GM23338 (cell line): Measurements from ENCODE around the gene HSPA12A. TPM values are rescaled to one million over a fixed set of nuclear protein-coding genes. Genes with fewer than 3 reads are reported as not detected.
A peak's percentile ranks its signal among the peaks of the same experiment; 100 is the strongest.

Experiments
- ATAC-seq: fragments of 200-7000 bp; cut with Tn5 transposase; 3 replicates; pipeline ENCODE4 v1.9.1; 2020
- DNase-seq: peaks from one replicate; pipeline ENCODE4 v3.0.0-alpha.2; 2015; ENCODE audit warnings: low spot score
- H2AFZ ChIP-seq: fragments of 200-600 bp; sonication (generic); 2 replicates; pipeline ENCODE4 v1.8.0; 2016; ENCODE audit warnings: antibody characterized with exemption, mild to moderate bottlenecking, moderate library complexity
- H3F3A ChIP-seq: fragments of 200-600 bp; sonication (generic); replicated peaks from 2 replicates; pipeline ENCODE4 v1.8.0; 2017; ENCODE audit warnings: antibody characterized with exemption, mixed run types, low read depth
- H3K27ac ChIP-seq: fragments of 200-600 bp; sonication (generic); 2 replicates; pipeline ENCODE4 v1.6.1; 2016; ENCODE audit warnings: low read depth
- H3K27me3 ChIP-seq: fragments of 200-600 bp; sonication (generic); 2 replicates; pipeline ENCODE4 v1.8.0; 2016; ENCODE audit warnings: mild to moderate bottlenecking, mixed run types, moderate library complexity; ENCODE audit not compliant: insufficient read depth
- H3K36me3 ChIP-seq: fragments of 200-600 bp; sonication (generic); 2 replicates; pipeline ENCODE4 v1.8.0; 2016; ENCODE audit warnings: mild to moderate bottlenecking; ENCODE audit not compliant: insufficient read depth
- H3K4me1 ChIP-seq: fragments of 200-600 bp; sonication (generic); 2 replicates; pipeline ENCODE4 v1.8.0; 2016; ENCODE audit warnings: mild to moderate bottlenecking, moderate library complexity; ENCODE audit not compliant: insufficient read depth
- H3K4me2 ChIP-seq: fragments of 200-600 bp; sonication (generic); 2 replicates; pipeline ENCODE4 v1.7.1; 2017; ENCODE audit warnings: mixed run types
- H3K4me3 ChIP-seq: fragments of 200-600 bp; sonication (generic); 2 replicates; pipeline ENCODE4 v1.6.1; 2016; ENCODE audit warnings: mixed run types
- H3K79me2 ChIP-seq: fragments of 200-600 bp; sonication (generic); replicated peaks from 2 replicates; pipeline ENCODE4 v1.8.0; 2017; ENCODE audit warnings: mild to moderate bottlenecking; ENCODE audit not compliant: insufficient read depth
- H3K9me2 ChIP-seq: fragments of 200-600 bp; sonication (generic); 2 replicates; pipeline ENCODE4 v1.8.0; 2017; ENCODE audit not compliant: insufficient read depth
- H4K20me1 ChIP-seq: fragments of 200-600 bp; sonication (generic); replicated peaks from 2 replicates; pipeline ENCODE4 v1.8.0; 2017; ENCODE audit warnings: mild to moderate bottlenecking; ENCODE audit not compliant: insufficient read depth
- H3K27ac Mint-ChIP-seq: 2 replicates; pipeline ENCODE4 v1.8.0; 2020; ENCODE audit warnings: inconsistent platforms, mild to moderate bottlenecking, moderate library complexity, mixed read lengths
- H3K27me3 Mint-ChIP-seq: 3 replicates; pipeline ENCODE4 v1.8.0; 2022; ENCODE audit warnings: low read depth, mild to moderate bottlenecking, moderate library complexity, mixed read lengths, inconsistent platforms; ENCODE audit not compliant: insufficient read depth, poor library complexity
- H3K36me3 Mint-ChIP-seq: 3 replicates; pipeline ENCODE4 v1.8.0; 2021; ENCODE audit warnings: low read depth, mild to moderate bottlenecking, inconsistent platforms, moderate library complexity, mixed read lengths
- H3K4me1 Mint-ChIP-seq: 3 replicates; pipeline ENCODE4 v1.8.0; 2020; ENCODE audit warnings: mild to moderate bottlenecking, inconsistent platforms, mixed read lengths
- H3K4me3 Mint-ChIP-seq: 3 replicates; pipeline ENCODE4 v1.8.0; 2021; ENCODE audit warnings: moderate library complexity, mild to moderate bottlenecking, inconsistent platforms, mixed read lengths
- H3K9me3 Mint-ChIP-seq: 3 replicates; pipeline ENCODE4 v1.8.0; 2020; ENCODE audit warnings: moderate library complexity, mild to moderate bottlenecking, inconsistent platforms, mixed read lengths
- CREB1 ChIP-seq: fragments of 250-450 bp; sonication (Bioruptor Pico); IDR thresholded peaks from 2 replicates; pipeline ENCODE4 v1.5.0; 2020; ENCODE audit warnings: low read depth, mild to moderate bottlenecking, moderate library complexity
- EZH2 ChIP-seq: fragments of 200-600 bp; sonication (generic); IDR thresholded peaks from one replicate; pipeline ENCODE4 v1.8.0; 2017; ENCODE audit warnings: antibody characterized with exemption, mild to moderate bottlenecking, low read depth; ENCODE audit not compliant: unreplicated experiment
- JUNB ChIP-seq: IDR thresholded peaks from one replicate; pipeline ENCODE4 v1.6.1; 2016; ENCODE audit warnings: antibody characterized with exemption; ENCODE audit not compliant: unreplicated experiment
- POLR2AphosphoS5 ChIP-seq: IDR thresholded peaks from 2 replicates; pipeline ENCODE4 v1.6.1; 2016; ENCODE audit warnings: antibody characterized with exemption, low read depth
- REST ChIP-seq: IDR thresholded peaks from one replicate; pipeline ENCODE4 v1.6.1; 2018; ENCODE audit warnings: antibody characterized with exemption; ENCODE audit not compliant: unreplicated experiment
- ZNF462 ChIP-seq: fragments of 250-450 bp; sonication (Bioruptor Pico); IDR thresholded peaks from 2 replicates; pipeline ENCODE4 v1.5.0; 2020; ENCODE audit warnings: mild to moderate bottlenecking, moderate library complexity
- polyA plus RNA-seq: library from polyadenylated mRNA; unstranded; fragments of >200 nt; fragmentation: Nextera tagmentation; extraction: Ambion mirVana; gene quantifications from 2 replicates; pipeline ENCODE4 v1.2.1, GENCODE V29; 2016
- total RNA-seq: library from RNA; depleted of rRNA; stranded (reverse); fragments of >200 nt; shearing (Covaris generic); gene quantifications from 2 replicates; pipeline ENCODE4 v1.2.3, GENCODE V29; 2014
- TF ChIP-seq, protein P1 (sequence below): IDR thresholded peaks from 2 replicates; pipeline ENCODE4 v1.6.1; 2016; ENCODE audit warnings: antibody characterized with exemption

HSPA12A gene
- total and polyA plus RNA-seq, 2 experiments from 2014 or later, result 4.4 to 6.3 TPM

GRCh38 chr10:116740971-116741370, 1.4 kb downstream of the HSPA12A start:
- peaks cover 46% of the 10 kb centered on the region for H3K27me3 Mint-ChIP-seq
- H3K9me3 Mint-ChIP-seq, result peaks cover 3% of the 10 kb centered on the region; the same call in 1 of the 3 replicates
- H3K79me2 ChIP-seq, result no peaks in the 10 kb centered on the region

More at GRCh38 chr10:116740971-116741370, 1.4 kb downstream of the HSPA12A start:
- no peaks in the 10 kb centered on the region; the same call in 1 of the 2 replicates for H4K20me1 ChIP-seq
- H3K4me3 Mint-ChIP-seq, result peak overlapping the region; percentile 69
- peak overlapping the region; percentile 93 for H3K4me2 ChIP-seq
- no peak for TF ChIP-seq REST
- no peak for TF ChIP-seq ZNF462 (CRISPR knock-in tag)
- no peak for TF ChIP-seq CREB1 (CRISPR knock-in tag)
- no peak for TF ChIP-seq JUNB
- no peak for TF ChIP-seq EZH2
- TF ChIP-seq, protein P1, sequence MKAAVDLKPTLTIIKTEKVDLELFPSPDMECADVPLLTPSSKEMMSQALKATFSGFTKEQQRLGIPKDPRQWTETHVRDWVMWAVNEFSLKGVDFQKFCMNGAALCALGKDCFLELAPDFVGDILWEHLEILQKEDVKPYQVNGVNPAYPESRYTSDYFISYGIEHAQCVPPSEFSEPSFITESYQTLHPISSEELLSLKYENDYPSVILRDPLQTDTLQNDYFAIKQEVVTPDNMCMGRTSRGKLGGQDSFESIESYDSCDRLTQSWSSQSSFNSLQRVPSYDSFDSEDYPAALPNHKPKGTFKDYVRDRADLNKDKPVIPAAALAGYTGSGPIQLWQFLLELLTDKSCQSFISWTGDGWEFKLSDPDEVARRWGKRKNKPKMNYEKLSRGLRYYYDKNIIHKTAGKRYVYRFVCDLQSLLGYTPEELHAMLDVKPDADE, result no peak
- TF ChIP-seq POLR2AphosphoS5, result no peak
- no peaks in the 10 kb centered on the region for H3K9me2 ChIP-seq
- H3K4me1 Mint-ChIP-seq, result peaks cover 11% of the 10 kb centered on the region
- H2AFZ ChIP-seq, result peak overlapping the region; percentile 74
- H3K27me3 ChIP-seq, result peaks cover 53% of the 10 kb centered on the region
- no peaks in the 10 kb centered on the region for H3K36me3 ChIP-seq
- no peak overlapping the region for H3K27ac ChIP-seq
- H3K27ac Mint-ChIP-seq, result no peak overlapping the region
- ATAC-seq (peak; percentile 8), DNase-seq (peak; percentile 4)
- H3F3A ChIP-seq, result no peaks in the 10 kb centered on the region
- H3K4me3 ChIP-seq, result peak overlapping the region; percentile 78
- H3K4me1 ChIP-seq, result no peaks in the 10 kb centered on the region; the same call in 1 of the 2 replicates
- H3K36me3 Mint-ChIP-seq, result no peaks in the 10 kb centered on the region
